Fibroblast of skin of abdomen (primary cell): ENCODE measurements around the gene RRAGB.
"Not testable (repeated sequence)": the region's sequence is repeated elsewhere in the genome, so short reads cannot be mapped to it uniquely, and the experiment has no call there.

ENCODE experiments used
- DNase-seq: peaks from one replicate; pipeline ENCODE4 v3.0.0-alpha.2; 2013

The RRAGB gene

GRCh38 chrX:55774419-55774818, 56.9 kb downstream of the RRAGB start:
- DNase-seq: not testable (repeated sequence)

GRCh38 chrX:55777596-55777995, 60.0 kb downstream of the RRAGB start:
- DNase-seq: no peak

DNA sequence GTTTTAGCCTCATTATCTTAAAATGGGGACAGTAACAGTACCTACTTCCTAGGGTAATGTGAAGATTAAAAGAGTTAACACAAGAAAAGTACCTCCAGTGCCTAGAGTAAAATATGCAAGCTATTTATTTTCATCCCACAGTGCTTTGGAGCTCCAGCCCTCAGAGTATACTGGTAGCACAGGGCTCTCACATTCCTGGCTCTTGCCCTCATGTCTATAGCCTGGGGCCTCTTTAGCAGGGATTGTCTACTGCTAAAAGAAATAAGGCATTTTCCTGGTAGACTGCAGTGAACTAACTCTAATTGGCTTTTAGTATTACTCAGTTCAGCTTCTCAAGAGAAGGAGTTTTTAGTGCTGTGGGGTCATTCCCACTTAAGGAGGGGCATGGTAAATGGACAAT, 60.8 kb downstream of the RRAGB start:
- DNase-seq: no peak

- no peak for DNase-seq
These were observed 66.2 kb downstream of the RRAGB start for GRCh38 chrX:55783723-55784122.

DNA sequence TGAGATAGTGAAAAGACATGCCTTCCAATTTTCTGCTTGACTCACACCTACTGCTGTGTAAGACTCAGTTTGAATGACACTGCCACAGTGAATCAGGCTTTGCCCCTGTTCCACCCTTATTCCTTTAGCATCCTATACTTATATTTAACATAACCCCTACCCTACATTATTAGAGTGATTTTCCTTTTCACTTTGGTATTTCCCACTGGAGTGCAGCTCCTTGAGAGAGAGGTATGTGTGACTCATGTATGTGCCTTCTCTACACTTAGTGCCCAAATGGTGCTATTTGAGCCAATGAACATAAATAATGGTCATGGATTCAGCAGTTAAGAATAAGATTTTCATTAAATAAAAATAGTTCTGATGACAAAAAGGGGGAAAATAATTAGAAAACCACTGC, 69.5 kb downstream of the RRAGB start:
- DNase-seq: no peak

DNA sequence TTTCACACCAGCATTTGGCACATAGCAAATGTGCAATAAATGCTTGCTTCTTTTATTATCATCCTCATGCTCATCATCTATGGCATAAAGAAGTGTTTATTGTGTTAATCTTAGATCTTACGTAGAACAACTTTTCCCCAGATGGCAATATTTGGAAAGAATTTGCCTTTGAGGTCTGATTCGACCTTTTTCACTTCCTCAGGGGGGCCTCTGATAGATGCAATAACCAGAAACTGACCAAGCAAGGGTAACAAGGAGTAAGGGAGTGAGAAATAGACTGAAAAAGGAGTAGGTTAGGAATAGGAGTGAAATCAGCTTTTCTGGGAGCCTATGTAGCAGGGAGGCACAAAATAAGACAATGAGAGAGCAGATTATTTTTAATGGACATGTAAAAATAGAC, 70.2 kb downstream of the RRAGB start:
- no peak for DNase-seq

DNA sequence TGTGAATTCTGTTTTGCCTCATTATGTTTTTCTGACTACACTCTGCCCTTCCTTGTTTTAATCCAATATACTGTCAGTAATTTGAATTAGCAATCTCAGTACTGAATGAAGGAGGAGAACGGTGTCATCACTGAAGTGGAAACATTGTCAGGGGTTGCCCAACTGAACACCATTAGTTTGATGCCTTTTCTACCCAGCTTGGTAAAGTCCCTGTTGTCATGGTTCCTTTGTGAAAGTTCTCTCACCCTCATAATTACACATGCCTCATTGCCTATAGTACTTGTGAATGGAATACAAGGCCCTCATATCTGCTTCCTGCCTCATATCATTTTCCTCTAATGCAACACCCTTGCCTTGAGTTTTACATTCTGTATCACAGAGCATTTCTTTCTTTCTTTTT, 76.9 kb downstream of the RRAGB start:
- no peak for DNase-seq

- no peak for DNase-seq
These were observed 78.9 kb downstream of the RRAGB start for GRCh38 chrX:55796496-55796895.

GRCh38 chrX:55801811-55802210, 84.3 kb downstream of the RRAGB start:
- DNase-seq: no peak
